Kidney (tissue), 14 donors: Measurements from ENCODE around the gene SLC4A11. TPM values are rescaled to one million over a fixed set of nuclear protein-coding genes. Genes with fewer than 3 reads are reported as not detected.

Experiments
- DNase-seq, 5 donors: peaks; one replicate each; pipeline ENCODE4 v3.0.0-alpha.2; 2013 to 2020
- FAIRE-seq: peaks from 2 replicates; lab custom pipeline; 2012; peaks lifted over from hg19 to GRCh38; lab: Jason Lieb, UNC
- H3K27ac ChIP-seq, 2 donors: one replicate each; pipeline ENCODE4 v1.7.0; 2013; ENCODE audit warnings: low read depth in 2 of 2, low read length in 2 of 2, inconsistent platforms in 1 of 2
- H3K27me3 ChIP-seq: one replicate; pipeline ENCODE4 v1.7.1; 2013; ENCODE audit warnings: low read length, inconsistent platforms; ENCODE audit not compliant: control insufficient read depth, insufficient read depth
- H3K36me3 ChIP-seq, 3 donors: one replicate each; pipeline versions ENCODE4 v1.7.0 to v1.7.1; 2013; ENCODE audit warnings: low read length in 3 of 3, control low read depth in 1 of 3, inconsistent platforms in 1 of 3; ENCODE audit not compliant: insufficient read depth in 3 of 3, control insufficient read depth in 2 of 3
- H3K4me1 ChIP-seq, 3 donors: one replicate each; pipeline versions ENCODE4 v1.7.0 to v1.7.1; 2013; ENCODE audit warnings: low read length in 3 of 3, inconsistent platforms in 1 of 3, low read depth in 1 of 3; ENCODE audit not compliant: control insufficient read depth in 2 of 3, insufficient read depth in 2 of 3
- H3K4me3 ChIP-seq, 3 donors: one replicate each; pipeline versions ENCODE4 v1.7.0 to v1.8.1; 2013; ENCODE audit warnings: low read length in 3 of 3, control low read depth in 1 of 3, inconsistent platforms in 1 of 3
- H3K9ac ChIP-seq, 3 donors: one replicate each; pipeline versions ENCODE4 v1.7.0 to v1.7.1; 2013; ENCODE audit warnings: low read length in 3 of 3, control low read depth in 1 of 3, inconsistent platforms in 1 of 3
- H3K9me3 ChIP-seq, 3 donors: one replicate each; pipeline versions ENCODE4 v1.7.0 to v1.7.1; 2013; ENCODE audit warnings: low read length in 3 of 3, control low read depth in 1 of 3, inconsistent platforms in 1 of 3; ENCODE audit not compliant: control insufficient read depth in 2 of 3, insufficient read depth in 1 of 3
- CTCF ChIP-seq: IDR thresholded peaks from 3 replicates; pipeline ENCODE4 v1.5.1; 2012; ENCODE audit warnings: mild to moderate bottlenecking, moderate library complexity, borderline replicate concordance; ENCODE audit not compliant: insufficient read depth; ENCODE audit errors: extremely low read depth
- intact Hi-C: fragments of 100-400 bp; cut with DNase I; formaldehyde crosslinking; loops from one replicate; pipeline ENCODE4 v1.11.1; 2022
- polyA plus RNA-seq: library from polyadenylated mRNA; stranded (reverse); fragments of 350-450 nt; fragmentation: Illumina TruSeq; extraction: RNeasy Lipid Tissue Mini Kit (QIAGEN cat#74804); gene quantifications from one replicate; pipeline ENCODE4 v1.2.3, GENCODE V29; 2014; ENCODE audit warnings: low read depth, low replicate concordance; ENCODE audit not compliant: insufficient read depth
- total RNA-seq: library from RNA; stranded (reverse); fragmentation: NEBNext Ultra II Directional; extraction: Animal tissue kit (Norgen Biotek cat#: 25700); gene quantifications from one replicate; pipeline ENCODE4 v1.2.1, GENCODE V29; 2021
- donor health status: control.
- donor health status: control.
- donor health status: control.
- donor health status: control.
- donor health status: control.
- donor health status: DM: yes; HTN: yes; CAD: no.
- donor health status: Normal renal cell carcinoma (clear cell type).

The SLC4A11 gene
- total and polyA plus RNA-seq, 2 donors from 2014 or later, result 7.6 to 14.8 TPM

- Histone ChIP-seq H3K4me3 (no peak overlapping the region), H3K27ac (no peak overlapping the region), H3K9ac (no peak overlapping the region), H3K36me3 (peaks cover 0 to 18% (median 0%) of the 10 kb centered on the region in 3 donors), H3K9me3 (no peaks in the 10 kb centered on the region), H3K27me3 (no peaks in the 10 kb centered on the region), H3K4me1 (peaks cover 0 to 1% (median 0%) of the 10 kb centered on the region in 3 donors)
- intact Hi-C loops, result no loop called here
- DNase-seq (no peak), FAIRE-seq (no peak)
- no peak for TF ChIP-seq CTCF
Measured at GRCh38 chr20:3223651-3223993, 15.4 kb downstream of the SLC4A11 start.

- intact Hi-C loops, result no loop called here
- Histone ChIP-seq H3K9me3 (no peaks in the 10 kb centered on the region), H3K27me3 (no peaks in the 10 kb centered on the region), H3K4me3 (no peak overlapping the region), H3K4me1 (peaks cover 0 to 5% (median 0%) of the 10 kb centered on the region in 3 donors), H3K36me3 (peaks cover 0 to 18% (median 0%) of the 10 kb centered on the region in 3 donors), H3K9ac (no peak overlapping the region), H3K27ac (no peak overlapping the region)
- TF ChIP-seq CTCF, result no peak
- no peak for FAIRE-seq
- peak; percentile 74 to 94 (median 92) for DNase-seq
Measured at GRCh38 chr20:3222635-3223600, 16.1 kb downstream of the SLC4A11 start.

- Histone ChIP-seq H3K9ac (no peak overlapping the region), H3K4me3 (no peak overlapping the region), H3K27me3 (no peaks in the 10 kb centered on the region), H3K9me3 (no peaks in the 10 kb centered on the region), H3K36me3 (peaks cover 0 to 18% (median 0%) of the 10 kb centered on the region in 3 donors), H3K4me1 (peaks cover 0 to 5% (median 0%) of the 10 kb centered on the region in 3 donors), H3K27ac (no peak overlapping the region)
- intact Hi-C loops, result no loop called here
- DNase-seq (peak in 1 of 5 donors; percentile 77), FAIRE-seq (no peak)
- TF ChIP-seq CTCF, result no peak
Measured at GRCh38 chr20:3221398-3222226, 17.4 kb downstream of the SLC4A11 start.
